Body of pancreas (tissue), 4 donors: ENCODE data around the gene PARD6B. TPM values are rescaled to one million over a fixed set of nuclear protein-coding genes. Genes with fewer than 3 reads are reported as not detected.

Experiments
- ATAC-seq: fragments of 150-250 bp; one replicate; pipeline ENCODE4 v1.9.1; 2016
- DNase-seq, 4 donors: peaks; one replicate each; pipeline ENCODE4 v3.0.0-alpha.2; 2019
- H3K27ac ChIP-seq, 4 donors: fragments of 200-600 bp; sonication (generic); 1 replicate in 3 of 4; 2 replicates in 1 of 4; pipeline versions ENCODE4 v1.5.1 to v1.6.1; 2016 to 2019; ENCODE audit warnings: mild to moderate bottlenecking in 1 of 4, mixed read lengths in 1 of 4, moderate library complexity in 1 of 4
- H3K27me3 ChIP-seq, 2 donors: fragments of 200-600 bp; sonication (generic); one replicate each; pipeline ENCODE4 v1.6.0; 2016; ENCODE audit warnings: mild to moderate bottlenecking in 1 of 2
- H3K36me3 ChIP-seq, 2 donors: fragments of 200-600 bp; sonication (generic); replicated peaks in 1 of 2; 2 replicates each; pipeline ENCODE4 v1.5.1; 2016; ENCODE audit warnings: low read depth in 2 of 2; ENCODE audit not compliant: insufficient read depth in 1 of 2
- H3K4me1 ChIP-seq: fragments of 200-600 bp; sonication (generic); one replicate; pipeline ENCODE4 v1.6.0; 2016
- H3K4me3 ChIP-seq, 2 donors: fragments of 200-600 bp; sonication (generic); 1 replicate in 1 of 2; 2 replicates in 1 of 2; pipeline ENCODE4 v1.5.1; 2016 to 2019
- H3K9me3 ChIP-seq, 3 donors: fragments of 200-600 bp; sonication (generic); 1 replicate in 2 of 3; 2 replicates in 1 of 3; pipeline ENCODE4 v1.5.1; 2016
- POLR2A ChIP-seq, 3 donors: fragments of 450-650 bp; IDR thresholded peaks; one replicate each; pipeline ENCODE4 v1.6.1; 2016; ENCODE audit warnings: antibody characterized with exemption in 3 of 3, mild to moderate bottlenecking in 2 of 3
- WGBS, 2 donors: methylation state at CpG; one replicate each; pipeline ENCODE4 v1.1.5; 2017; 5-methylcytosine and 5-hydroxymethylcytosine counted together
- intact Hi-C: fragments of 100-400 bp; cut with DNase I; formaldehyde crosslinking; loops from one replicate; pipeline ENCODE4 v1.15.1; 2023
- total RNA-seq, 2 donors: library from RNA; depleted of rRNA; stranded (reverse); fragments of >200 nt; gene quantifications; one replicate each; pipeline ENCODE4 v1.1.0, GENCODE V29; 2016
- TF ChIP-seq, protein P1 (sequence below), 7 experiments: fragments of 450-650 bp in 4 of 7; fragments of 200-600 bp in 3 of 7; sonication (generic) in 3 of 7; IDR thresholded peaks; one replicate each; pipeline ENCODE4 v1.5.1; 2016 to 2019; ENCODE audit warnings: antibody characterized with exemption in 7 of 7

Gene PARD6B
- total RNA-seq, 2 donors from 2014 or later, result 4.6 to 8.6 TPM

DNA sequence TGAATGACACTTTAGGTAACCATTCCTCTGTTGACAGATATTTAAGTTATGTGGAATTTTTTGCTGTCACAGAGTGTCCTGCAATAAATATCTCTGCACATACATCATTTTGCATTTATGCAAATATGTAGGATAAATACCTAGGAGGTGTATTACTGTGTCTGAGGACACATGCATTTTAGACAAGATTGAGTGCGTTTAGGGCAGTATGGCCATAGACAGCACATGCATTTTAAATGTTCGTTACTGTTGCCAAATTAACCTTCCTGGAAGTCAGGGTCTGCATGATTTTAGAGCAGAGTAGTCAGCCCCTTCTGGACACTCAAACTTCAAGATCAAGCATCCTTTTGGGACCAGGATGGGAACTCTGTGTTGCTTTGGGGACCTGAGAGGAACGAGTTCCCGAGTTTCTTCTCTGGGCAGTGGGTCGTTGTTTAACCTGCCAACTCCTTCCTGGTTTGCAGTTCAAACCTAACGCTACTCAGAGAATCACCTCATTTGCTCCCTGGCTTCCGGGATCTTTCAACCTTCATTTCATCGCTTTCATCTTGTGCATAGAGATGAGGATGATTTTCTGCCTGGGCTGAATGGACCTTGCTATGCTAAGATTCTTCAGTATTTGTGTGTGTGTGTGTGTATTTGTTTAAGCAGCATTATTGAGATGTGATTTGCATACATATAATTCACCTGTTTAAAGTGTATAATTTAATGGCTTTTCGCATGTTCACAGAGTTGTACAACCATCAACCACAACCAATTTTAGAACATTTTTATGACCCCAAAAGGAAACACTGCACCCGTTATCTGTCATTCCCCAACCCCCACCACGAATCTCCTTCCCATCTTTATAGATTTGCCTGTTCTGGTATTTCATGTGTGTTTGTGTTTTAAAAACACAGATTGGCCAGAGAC, 73.3 kb downstream of the PARD6B start:
- no peaks in the 10 kb centered on the region for H3K27me3 ChIP-seq
- no peak for TF ChIP-seq POLR2A (IDR thresholded peaks at IDR 0.05)
- TF ChIP-seq, protein P1, sequence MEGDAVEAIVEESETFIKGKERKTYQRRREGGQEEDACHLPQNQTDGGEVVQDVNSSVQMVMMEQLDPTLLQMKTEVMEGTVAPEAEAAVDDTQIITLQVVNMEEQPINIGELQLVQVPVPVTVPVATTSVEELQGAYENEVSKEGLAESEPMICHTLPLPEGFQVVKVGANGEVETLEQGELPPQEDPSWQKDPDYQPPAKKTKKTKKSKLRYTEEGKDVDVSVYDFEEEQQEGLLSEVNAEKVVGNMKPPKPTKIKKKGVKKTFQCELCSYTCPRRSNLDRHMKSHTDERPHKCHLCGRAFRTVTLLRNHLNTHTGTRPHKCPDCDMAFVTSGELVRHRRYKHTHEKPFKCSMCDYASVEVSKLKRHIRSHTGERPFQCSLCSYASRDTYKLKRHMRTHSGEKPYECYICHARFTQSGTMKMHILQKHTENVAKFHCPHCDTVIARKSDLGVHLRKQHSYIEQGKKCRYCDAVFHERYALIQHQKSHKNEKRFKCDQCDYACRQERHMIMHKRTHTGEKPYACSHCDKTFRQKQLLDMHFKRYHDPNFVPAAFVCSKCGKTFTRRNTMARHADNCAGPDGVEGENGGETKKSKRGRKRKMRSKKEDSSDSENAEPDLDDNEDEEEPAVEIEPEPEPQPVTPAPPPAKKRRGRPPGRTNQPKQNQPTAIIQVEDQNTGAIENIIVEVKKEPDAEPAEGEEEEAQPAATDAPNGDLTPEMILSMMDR (IDR thresholded peaks at IDR 0.05), result no peak
- no peaks in the 10 kb centered on the region for H3K36me3 ChIP-seq
- H3K9me3 ChIP-seq, result no peaks in the 10 kb centered on the region
- ATAC-seq (no peak), DNase-seq (no peak)
- no peaks in the 10 kb centered on the region for H3K4me1 ChIP-seq
- intact Hi-C loops, result no loop called here
- H3K4me3 ChIP-seq, result no peak overlapping the region
- no peak overlapping the region for H3K27ac ChIP-seq
- 50 to 53% methylated on average over 11 of the region's 11 CpGs for WGBS, 2 donors

DNA sequence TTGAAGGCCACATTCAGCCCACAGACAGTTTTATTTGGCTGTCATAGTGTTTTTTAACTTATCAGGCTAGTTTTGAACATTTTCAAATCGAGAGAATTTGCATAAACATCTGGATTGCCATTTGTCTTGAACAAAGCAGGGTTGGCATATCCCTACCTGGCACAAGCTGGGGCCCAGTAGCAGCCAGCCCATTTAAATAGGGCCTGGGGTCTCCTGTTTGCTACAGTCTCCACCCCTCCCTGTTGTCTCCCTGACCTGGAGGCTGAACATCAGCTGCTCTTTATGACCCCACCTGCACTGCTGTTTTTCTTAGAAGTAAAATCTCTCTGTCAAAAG, 73.9 kb downstream of the PARD6B start:
- WGBS, 2 donors, result 35 to 76% methylated on average over 1 of the region's 1 CpG
- H3K4me3 ChIP-seq, result no peak overlapping the region
- DNase-seq (no peak), ATAC-seq (no peak)
- H3K27ac ChIP-seq, result no peak overlapping the region
- no peaks in the 10 kb centered on the region for H3K36me3 ChIP-seq
- no peaks in the 10 kb centered on the region for H3K9me3 ChIP-seq
- intact Hi-C loops, result no loop called here
- TF ChIP-seq, protein P1 (IDR thresholded peaks at IDR 0.05), result no peak
- no peak for TF ChIP-seq POLR2A (IDR thresholded peaks at IDR 0.05)
- no peaks in the 10 kb centered on the region for H3K27me3 ChIP-seq
- H3K4me1 ChIP-seq, result no peaks in the 10 kb centered on the region

DNA sequence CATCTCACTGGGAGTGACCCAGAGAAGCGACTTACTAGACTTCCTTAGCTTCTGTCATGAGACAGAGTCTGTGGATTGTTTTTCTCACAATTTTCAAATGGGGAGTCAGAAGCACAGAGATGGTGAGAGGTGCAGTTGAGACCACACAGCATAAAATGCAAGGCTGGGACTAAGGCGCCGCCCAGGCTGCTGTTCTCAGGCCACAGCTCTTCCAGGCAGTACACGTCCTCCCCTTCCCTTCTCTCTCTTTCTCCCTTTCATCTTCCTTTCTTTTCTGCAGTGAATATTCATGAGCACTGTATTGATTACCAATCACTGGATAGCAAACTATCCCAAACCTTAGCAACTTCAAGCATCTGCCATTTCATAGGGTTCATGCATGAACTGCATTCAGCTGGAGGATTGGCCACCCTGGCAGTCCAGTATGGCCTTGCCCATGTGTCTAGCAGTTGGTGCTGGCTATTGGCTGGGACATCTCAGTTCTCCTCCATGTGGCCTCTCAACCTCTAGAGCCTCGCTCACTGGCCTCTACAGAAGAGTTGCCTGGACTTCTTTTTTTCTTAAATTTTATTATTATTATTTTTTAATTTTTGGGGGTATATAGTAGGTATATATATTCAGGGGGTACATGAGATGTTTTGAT, 74.9 kb downstream of the PARD6B start:
- TF ChIP-seq, protein P1 (IDR thresholded peaks at IDR 0.05), result no peak
- TF ChIP-seq POLR2A (IDR thresholded peaks at IDR 0.05), result no peak
- H3K27me3 ChIP-seq, result no peaks in the 10 kb centered on the region
- H3K9me3 ChIP-seq, result no peaks in the 10 kb centered on the region
- no peak for DNase-seq
- no peak for ATAC-seq
- no peaks in the 10 kb centered on the region for H3K36me3 ChIP-seq
- no peak overlapping the region for H3K27ac ChIP-seq
- no peak overlapping the region for H3K4me3 ChIP-seq
- intact Hi-C loops, result no loop called here
- WGBS, 2 donors, result 86 to 87% methylated on average over 5 of the region's 5 CpGs
- H3K4me1 ChIP-seq, result no peaks in the 10 kb centered on the region

Other genes starting within 250 kb of the PARD6B start
- 10 to 100 TPM in 1 of 2 donors, 1 to 10 TPM in 1; 9.1 to 10.2 TPM for gene PTPN1, start 221.2 kb upstream of the PARD6B start, total RNA-seq
- gene RIPOR3, start 40.0 kb upstream of the PARD6B start, total RNA-seq, result 1 to 10 TPM; 2.3 to 6.9 TPM
- gene BCAS4, start 63.5 kb downstream of the PARD6B start, total RNA-seq, result 1 to 10 TPM in 1 of 2 donors, under 1 TPM in 1; under 0.01 to 2.3 TPM
- gene ADNP, start 199.9 kb downstream of the PARD6B start, total RNA-seq, result 10 to 100 TPM; 28.0 to 28.7 TPM
- gene DPM1, start 227.0 kb downstream of the PARD6B start, total RNA-seq, result 10 to 100 TPM; 18.1 to 32.7 TPM
- gene MOCS3, start 227.2 kb downstream of the PARD6B start, total RNA-seq, result 1 to 10 TPM; 2.9 to 3.0 TPM